WTC11 (cell line): ENCODE measurements around the gene TMEM235. TPM values are rescaled to one million over a fixed set of nuclear protein-coding genes. Genes with fewer than 3 reads are reported as not detected.
A peak's percentile ranks its signal among the peaks of the same experiment; 100 is the strongest.

Experiments
- ATAC-seq: fragments of 200-7000 bp; cut with Tn5 transposase; 2 replicates; pipeline ENCODE4 v1.10.0; 2021; ENCODE audit warnings: mild to moderate bottlenecking, moderate library complexity
- CTCF ChIA-PET: fragments of 300-600 bp; sonication (Branson Sonifier 250); formaldehyde crosslinking; loops from one replicate; lab custom pipeline; 2021; ENCODE audit warnings: antibody characterized with exemption; lab: Charles Lee
- POLR2A ChIA-PET: fragments of 350-600 bp; sonication (Branson Sonifier 250); formaldehyde crosslinking; loops from one replicate; lab custom pipeline; 2021; ENCODE audit warnings: antibody characterized with exemption; lab: Charles Lee
- DNase-seq: peaks from one replicate; pipeline ENCODE4 v3.0.0; 2021; ENCODE audit warnings: low spot score
- H3K27ac Mint-ChIP-seq: 2 replicates; pipeline ENCODE4 v1.8.0; 2021; ENCODE audit warnings: mixed read lengths
- H3K27me3 Mint-ChIP-seq: 2 replicates; pipeline ENCODE4 v1.8.0; 2021; ENCODE audit warnings: low read depth, mild to moderate bottlenecking, moderate library complexity, mixed read lengths
- H3K36me3 Mint-ChIP-seq: 2 replicates; pipeline ENCODE4 v1.8.0; 2021; ENCODE audit warnings: mixed read lengths
- H3K4me1 Mint-ChIP-seq: 2 replicates; pipeline ENCODE4 v1.8.0; 2022; ENCODE audit warnings: mixed read lengths
- H3K4me3 Mint-ChIP-seq: 2 replicates; pipeline ENCODE4 v1.8.0; 2021; ENCODE audit warnings: mild to moderate bottlenecking, moderate library complexity, mixed read lengths
- H3K9me3 Mint-ChIP-seq: 2 replicates; pipeline ENCODE4 v1.8.0; 2021; ENCODE audit warnings: mixed read lengths
- CREM ChIP-seq: sonication (generic); formaldehyde crosslinking; IDR thresholded peaks from 2 replicates; pipeline ENCODE4 v1.8.1; 2022; ENCODE audit warnings: mild to moderate bottlenecking, missing genetic modification reagents, moderate library complexity
- FOXP1 ChIP-seq: sonication (generic); formaldehyde crosslinking; IDR thresholded peaks from 2 replicates; pipeline ENCODE4 v1.8.0; 2022; ENCODE audit warnings: missing genetic modification reagents, mild to moderate bottlenecking, moderate library complexity, borderline replicate concordance
- GABPB1 ChIP-seq: sonication (generic); formaldehyde crosslinking; IDR thresholded peaks from 2 replicates; pipeline ENCODE4 v1.8.1; 2023; ENCODE audit warnings: mild to moderate bottlenecking, missing genetic modification reagents
- GRHL2 ChIP-seq: fragments of 250-450 bp; sonication (Bioruptor Pico); IDR thresholded peaks from 2 replicates; pipeline ENCODE4 v1.8.0; 2022; ENCODE audit warnings: mild to moderate bottlenecking, moderate library complexity; ENCODE audit not compliant: insufficient replicate concordance, severe bottlenecking
- GTF2I ChIP-seq: fragments of 250-450 bp; sonication (Bioruptor Pico); conservative IDR thresholded peaks from 2 replicates; pipeline ENCODE4 v1.4.0; 2021; ENCODE audit warnings: mild to moderate bottlenecking
- JAZF1 ChIP-seq: fragments of 250-450 bp; sonication (Bioruptor Pico); IDR thresholded peaks from 2 replicates; pipeline ENCODE4 v1.9.0; 2021; ENCODE audit warnings: moderate library complexity, mild to moderate bottlenecking, inconsistent platforms
- JUN ChIP-seq: sonication (generic); formaldehyde crosslinking; IDR thresholded peaks from 2 replicates; pipeline ENCODE4 v1.8.0; 2023; ENCODE audit warnings: mild to moderate bottlenecking, missing genetic modification reagents
- KAT7 ChIP-seq: sonication (generic); formaldehyde crosslinking; IDR thresholded peaks from 2 replicates; pipeline ENCODE4 v1.8.1; 2023; ENCODE audit warnings: missing genetic modification reagents, mild to moderate bottlenecking, borderline replicate concordance
- NFATC4 ChIP-seq: fragments of 250-450 bp; sonication (Bioruptor Pico); IDR thresholded peaks from 2 replicates; pipeline ENCODE4 v1.9.0; 2021; ENCODE audit warnings: mild to moderate bottlenecking
- NFE2L1 ChIP-seq: sonication (generic); formaldehyde crosslinking; IDR thresholded peaks from 2 replicates; pipeline ENCODE4 v1.8.1; 2023; ENCODE audit warnings: missing genetic modification reagents
- NFYB ChIP-seq: sonication (generic); formaldehyde crosslinking; conservative IDR thresholded peaks from 2 replicates; pipeline ENCODE4 v1.8.0; 2022; ENCODE audit warnings: low read depth, missing genetic modification reagents
- NR1H2 ChIP-seq: sonication (generic); formaldehyde crosslinking; IDR thresholded peaks from 2 replicates; pipeline ENCODE4 v1.9.0; 2021; ENCODE audit warnings: mild to moderate bottlenecking, moderate library complexity, missing genetic modification reagents
- NR3C1 ChIP-seq: sonication (generic); formaldehyde crosslinking; conservative IDR thresholded peaks from 2 replicates; pipeline ENCODE4 v1.8.1; 2023; ENCODE audit warnings: low read depth, mild to moderate bottlenecking, missing genetic modification reagents
- SMAD3 ChIP-seq: sonication (generic); formaldehyde crosslinking; IDR thresholded peaks from 2 replicates; pipeline ENCODE4 v1.8.0; 2022; ENCODE audit warnings: missing genetic modification reagents, mild to moderate bottlenecking, borderline replicate concordance
- TEAD1 ChIP-seq: sonication (generic); formaldehyde crosslinking; IDR thresholded peaks from 2 replicates; pipeline ENCODE4 v1.8.0; 2022; ENCODE audit warnings: mild to moderate bottlenecking, missing genetic modification reagents
- ZBTB21 ChIP-seq: sonication (generic); formaldehyde crosslinking; IDR thresholded peaks from 2 replicates; pipeline ENCODE4 v1.8.1; 2023; ENCODE audit warnings: mild to moderate bottlenecking, missing genetic modification reagents, borderline replicate concordance
- ZNF138 ChIP-seq: sonication (generic); formaldehyde crosslinking; conservative IDR thresholded peaks from 2 replicates; pipeline ENCODE4 v1.8.1; 2022; ENCODE audit warnings: mild to moderate bottlenecking, moderate library complexity, missing genetic modification reagents
- ZNF317 ChIP-seq: sonication (generic); formaldehyde crosslinking; IDR thresholded peaks from 2 replicates; pipeline ENCODE4 v1.8.1; 2023; ENCODE audit warnings: low read depth, mild to moderate bottlenecking, moderate library complexity, missing genetic modification reagents, borderline replicate concordance
- total RNA-seq: library from RNA; stranded (reverse); gene quantifications from 3 replicates; pipeline ENCODE4 v1.2.3, GENCODE V29; 2021
- TF ChIP-seq, protein P1 (sequence below): sonication (generic); formaldehyde crosslinking; conservative IDR thresholded peaks from 2 replicates; pipeline ENCODE4 v1.8.1; 2023; ENCODE audit warnings: mild to moderate bottlenecking, low read depth, missing genetic modification reagents, moderate library complexity
- TF ChIP-seq, protein P2 (sequence below): sonication (generic); formaldehyde crosslinking; IDR thresholded peaks from 2 replicates; pipeline ENCODE4 v1.8.0; 2022; ENCODE audit warnings: missing genetic modification reagents
- TF ChIP-seq, protein P3 (sequence below): fragments of 250-450 bp; sonication (Bioruptor Pico); IDR thresholded peaks from 2 replicates; pipeline ENCODE4 v1.9.0; 2021; ENCODE audit warnings: mild to moderate bottlenecking, borderline replicate concordance
- TF ChIP-seq, protein P4 (sequence below): sonication (generic); formaldehyde crosslinking; IDR thresholded peaks from 2 replicates; pipeline ENCODE4 v1.8.0; 2022; ENCODE audit warnings: mild to moderate bottlenecking, missing genetic modification reagents

TMEM235 gene
- total RNA-seq, 1 experiment from 2014 or later, result 0.24 TPM

DNA sequence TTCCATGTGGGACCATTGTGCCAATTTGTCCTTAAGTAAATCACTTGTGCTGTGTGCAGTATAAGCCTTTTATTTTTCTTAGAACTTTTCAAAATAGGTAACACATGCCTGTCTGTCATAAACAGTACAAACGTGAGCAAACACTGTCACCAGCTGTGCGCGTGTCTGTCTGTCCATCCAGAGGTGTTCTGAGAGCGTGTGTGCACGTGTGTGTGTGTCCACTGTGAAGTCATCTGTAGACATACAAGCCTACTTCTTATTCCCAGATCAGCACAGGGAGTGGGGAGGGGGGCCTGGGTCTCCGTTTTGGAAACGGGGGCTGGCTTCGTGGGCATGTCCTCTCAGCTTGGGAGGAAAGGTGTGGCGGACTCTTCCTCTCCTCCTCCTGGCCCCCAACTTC lies 9.4 kb downstream of the TMEM235 start:
- TF ChIP-seq ZNF138 (CRISPR knock-in tag) (no peak), CREM (CRISPR knock-in tag) (no peak), GRHL2 (CRISPR knock-in tag) (no peak), KAT7 (no peak)
- TF ChIP-seq, protein P1, sequence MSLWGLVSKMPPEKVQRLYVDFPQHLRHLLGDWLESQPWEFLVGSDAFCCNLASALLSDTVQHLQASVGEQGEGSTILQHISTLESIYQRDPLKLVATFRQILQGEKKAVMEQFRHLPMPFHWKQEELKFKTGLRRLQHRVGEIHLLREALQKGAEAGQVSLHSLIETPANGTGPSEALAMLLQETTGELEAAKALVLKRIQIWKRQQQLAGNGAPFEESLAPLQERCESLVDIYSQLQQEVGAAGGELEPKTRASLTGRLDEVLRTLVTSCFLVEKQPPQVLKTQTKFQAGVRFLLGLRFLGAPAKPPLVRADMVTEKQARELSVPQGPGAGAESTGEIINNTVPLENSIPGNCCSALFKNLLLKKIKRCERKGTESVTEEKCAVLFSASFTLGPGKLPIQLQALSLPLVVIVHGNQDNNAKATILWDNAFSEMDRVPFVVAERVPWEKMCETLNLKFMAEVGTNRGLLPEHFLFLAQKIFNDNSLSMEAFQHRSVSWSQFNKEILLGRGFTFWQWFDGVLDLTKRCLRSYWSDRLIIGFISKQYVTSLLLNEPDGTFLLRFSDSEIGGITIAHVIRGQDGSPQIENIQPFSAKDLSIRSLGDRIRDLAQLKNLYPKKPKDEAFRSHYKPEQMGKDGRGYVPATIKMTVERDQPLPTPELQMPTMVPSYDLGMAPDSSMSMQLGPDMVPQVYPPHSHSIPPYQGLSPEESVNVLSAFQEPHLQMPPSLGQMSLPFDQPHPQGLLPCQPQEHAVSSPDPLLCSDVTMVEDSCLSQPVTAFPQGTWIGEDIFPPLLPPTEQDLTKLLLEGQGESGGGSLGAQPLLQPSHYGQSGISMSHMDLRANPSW (CRISPR knock-in tag), result no peak
- TF ChIP-seq, all 79 proteins: peak for 0
- H3K4me1 Mint-ChIP-seq, result peaks cover 4% of the 10 kb centered on the region; the same call in 1 of the 2 replicates
- no peak overlapping the region for H3K27ac Mint-ChIP-seq
- H3K9me3 Mint-ChIP-seq, result peaks cover 9% of the 10 kb centered on the region
- H3K4me3 Mint-ChIP-seq, result no peak overlapping the region
- ChIA-PET CTCF (interaction anchor here (1.0 kb wide), 2 partner anchors 10 to 156 kb away, joined by 3 read pairs; no protein-coding TSS in a partner anchor), POLR2A (no interaction called here)
- peaks cover 3% of the 10 kb centered on the region; the same call in 1 of the 2 replicates for H3K36me3 Mint-ChIP-seq
- no peak for DNase-seq
- no peak for ATAC-seq
- no peaks in the 10 kb centered on the region for H3K27me3 Mint-ChIP-seq

DNA sequence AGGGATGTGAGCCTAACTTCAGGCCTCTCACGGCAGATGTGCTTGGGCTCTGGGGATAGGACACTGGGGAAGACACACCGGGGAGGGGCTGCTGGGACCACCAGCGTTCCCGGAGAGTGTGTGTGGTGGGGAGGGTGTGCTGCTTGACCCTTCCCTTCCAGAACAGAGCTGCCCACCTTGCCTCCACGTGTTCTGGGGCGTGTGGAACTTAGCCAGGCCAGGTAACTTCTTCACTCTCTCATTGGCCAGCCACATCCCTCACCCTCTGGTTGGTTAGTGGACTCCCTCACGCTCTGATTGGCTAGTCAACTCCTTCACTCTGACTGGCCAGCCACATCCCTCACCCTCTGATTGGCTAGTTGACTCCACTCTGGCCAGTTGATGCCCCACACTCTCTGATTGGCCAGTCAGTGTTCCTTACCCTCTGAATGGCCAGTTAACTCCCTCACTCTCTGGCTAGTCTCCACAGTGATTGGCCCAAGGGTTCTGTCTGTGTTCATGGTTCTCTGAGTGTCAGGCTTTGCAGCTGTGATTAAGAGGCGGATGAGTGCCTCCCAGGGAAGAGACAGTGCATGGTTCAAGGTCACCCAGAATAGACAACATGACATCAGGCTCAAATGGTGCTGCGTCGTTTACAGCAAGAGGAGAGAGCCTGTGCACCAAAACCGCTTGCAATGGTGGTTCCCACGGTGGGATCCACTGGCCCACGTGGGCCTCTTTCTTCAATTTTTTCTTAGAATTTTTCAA lies 10.0 kb downstream of the TMEM235 start:
- H3K36me3 Mint-ChIP-seq, result peaks cover 3% of the 10 kb centered on the region; the same call in 1 of the 2 replicates

DNA sequence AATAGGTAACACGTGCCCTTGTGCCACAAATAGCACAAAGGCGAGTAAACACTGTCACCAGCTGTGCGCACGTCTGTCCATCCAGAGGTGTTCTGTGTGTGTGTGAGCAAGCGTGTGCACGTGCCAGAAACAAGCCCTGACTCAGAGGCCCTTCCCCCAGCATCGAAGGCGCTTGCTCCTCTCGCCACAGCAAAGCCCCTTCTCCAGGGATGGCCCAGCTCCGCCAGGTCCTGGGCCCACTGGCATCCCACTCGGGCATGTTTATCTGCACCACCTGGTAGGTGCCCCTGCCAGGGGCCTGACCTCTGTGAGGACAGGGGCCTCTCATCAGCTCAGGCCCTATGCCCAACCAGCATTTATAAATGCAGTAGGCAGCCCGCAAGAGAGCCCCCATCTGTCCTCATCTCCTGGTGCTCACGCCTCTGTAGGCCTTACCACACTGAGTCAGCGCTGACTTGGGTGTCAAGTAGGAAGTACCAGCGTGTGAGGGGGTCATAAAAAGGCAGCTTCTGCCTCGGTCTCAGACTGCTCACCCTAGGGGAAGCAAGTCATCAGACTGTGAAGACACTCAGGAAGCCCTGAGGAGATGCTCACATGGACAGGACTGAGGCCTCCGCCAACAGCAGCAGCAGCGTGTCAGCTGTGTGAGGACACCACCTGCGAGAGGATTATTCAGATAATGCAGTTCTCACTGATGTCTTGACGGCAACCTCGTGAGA lies 10.8 kb downstream of the TMEM235 start:
- ATAC-seq (no peak), DNase-seq (no peak)
- POLR2A ChIA-PET, result no interaction called here
- Mint-ChIP-seq H3K27me3 (no peaks in the 10 kb centered on the region), H3K9me3 (peaks cover 9% of the 10 kb centered on the region), H3K4me3 (no peak overlapping the region), H3K4me1 (peaks cover 6% of the 10 kb centered on the region; the same call in 1 of the 2 replicates), H3K27ac (no peak overlapping the region), H3K36me3 (peaks cover 3% of the 10 kb centered on the region; the same call in 1 of the 2 replicates)
- CTCF ChIA-PET, result interaction anchor here (1.4 kb wide), 1 partner anchor 9 kb away, joined by 6 read pairs; no protein-coding TSS in a partner anchor
- TF ChIP-seq NFE2L1 (CRISPR knock-in tag), result no peak
- TF ChIP-seq, protein P2, sequence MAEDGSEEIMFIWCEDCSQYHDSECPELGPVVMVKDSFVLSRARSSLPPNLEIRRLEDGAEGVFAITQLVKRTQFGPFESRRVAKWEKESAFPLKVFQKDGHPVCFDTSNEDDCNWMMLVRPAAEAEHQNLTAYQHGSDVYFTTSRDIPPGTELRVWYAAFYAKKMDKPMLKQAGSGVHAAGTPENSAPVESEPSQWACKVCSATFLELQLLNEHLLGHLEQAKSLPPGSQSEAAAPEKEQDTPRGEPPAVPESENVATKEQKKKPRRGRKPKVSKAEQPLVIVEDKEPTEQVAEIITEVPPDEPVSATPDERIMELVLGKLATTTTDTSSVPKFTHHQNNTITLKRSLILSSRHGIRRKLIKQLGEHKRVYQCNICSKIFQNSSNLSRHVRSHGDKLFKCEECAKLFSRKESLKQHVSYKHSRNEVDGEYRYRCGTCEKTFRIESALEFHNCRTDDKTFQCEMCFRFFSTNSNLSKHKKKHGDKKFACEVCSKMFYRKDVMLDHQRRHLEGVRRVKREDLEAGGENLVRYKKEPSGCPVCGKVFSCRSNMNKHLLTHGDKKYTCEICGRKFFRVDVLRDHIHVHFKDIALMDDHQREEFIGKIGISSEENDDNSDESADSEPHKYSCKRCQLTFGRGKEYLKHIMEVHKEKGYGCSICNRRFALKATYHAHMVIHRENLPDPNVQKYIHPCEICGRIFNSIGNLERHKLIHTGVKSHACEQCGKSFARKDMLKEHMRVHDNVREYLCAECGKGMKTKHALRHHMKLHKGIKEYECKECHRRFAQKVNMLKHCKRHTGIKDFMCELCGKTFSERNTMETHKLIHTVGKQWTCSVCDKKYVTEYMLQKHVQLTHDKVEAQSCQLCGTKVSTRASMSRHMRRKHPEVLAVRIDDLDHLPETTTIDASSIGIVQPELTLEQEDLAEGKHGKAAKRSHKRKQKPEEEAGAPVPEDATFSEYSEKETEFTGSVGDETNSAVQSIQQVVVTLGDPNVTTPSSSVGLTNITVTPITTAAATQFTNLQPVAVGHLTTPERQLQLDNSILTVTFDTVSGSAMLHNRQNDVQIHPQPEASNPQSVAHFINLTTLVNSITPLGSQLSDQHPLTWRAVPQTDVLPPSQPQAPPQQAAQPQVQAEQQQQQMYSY (CRISPR knock-in tag), result no peak
- no peak for TF ChIP-seq FOXP1 (CRISPR knock-in tag)
- TF ChIP-seq JUN (CRISPR knock-in tag), result no peak
- TF ChIP-seq, protein P3, sequence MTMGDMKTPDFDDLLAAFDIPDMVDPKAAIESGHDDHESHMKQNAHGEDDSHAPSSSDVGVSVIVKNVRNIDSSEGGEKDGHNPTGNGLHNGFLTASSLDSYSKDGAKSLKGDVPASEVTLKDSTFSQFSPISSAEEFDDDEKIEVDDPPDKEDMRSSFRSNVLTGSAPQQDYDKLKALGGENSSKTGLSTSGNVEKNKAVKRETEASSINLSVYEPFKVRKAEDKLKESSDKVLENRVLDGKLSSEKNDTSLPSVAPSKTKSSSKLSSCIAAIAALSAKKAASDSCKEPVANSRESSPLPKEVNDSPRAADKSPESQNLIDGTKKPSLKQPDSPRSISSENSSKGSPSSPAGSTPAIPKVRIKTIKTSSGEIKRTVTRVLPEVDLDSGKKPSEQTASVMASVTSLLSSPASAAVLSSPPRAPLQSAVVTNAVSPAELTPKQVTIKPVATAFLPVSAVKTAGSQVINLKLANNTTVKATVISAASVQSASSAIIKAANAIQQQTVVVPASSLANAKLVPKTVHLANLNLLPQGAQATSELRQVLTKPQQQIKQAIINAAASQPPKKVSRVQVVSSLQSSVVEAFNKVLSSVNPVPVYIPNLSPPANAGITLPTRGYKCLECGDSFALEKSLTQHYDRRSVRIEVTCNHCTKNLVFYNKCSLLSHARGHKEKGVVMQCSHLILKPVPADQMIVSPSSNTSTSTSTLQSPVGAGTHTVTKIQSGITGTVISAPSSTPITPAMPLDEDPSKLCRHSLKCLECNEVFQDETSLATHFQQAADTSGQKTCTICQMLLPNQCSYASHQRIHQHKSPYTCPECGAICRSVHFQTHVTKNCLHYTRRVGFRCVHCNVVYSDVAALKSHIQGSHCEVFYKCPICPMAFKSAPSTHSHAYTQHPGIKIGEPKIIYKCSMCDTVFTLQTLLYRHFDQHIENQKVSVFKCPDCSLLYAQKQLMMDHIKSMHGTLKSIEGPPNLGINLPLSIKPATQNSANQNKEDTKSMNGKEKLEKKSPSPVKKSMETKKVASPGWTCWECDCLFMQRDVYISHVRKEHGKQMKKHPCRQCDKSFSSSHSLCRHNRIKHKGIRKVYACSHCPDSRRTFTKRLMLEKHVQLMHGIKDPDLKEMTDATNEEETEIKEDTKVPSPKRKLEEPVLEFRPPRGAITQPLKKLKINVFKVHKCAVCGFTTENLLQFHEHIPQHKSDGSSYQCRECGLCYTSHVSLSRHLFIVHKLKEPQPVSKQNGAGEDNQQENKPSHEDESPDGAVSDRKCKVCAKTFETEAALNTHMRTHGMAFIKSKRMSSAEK (CRISPR knock-in tag), result no peak
- TF ChIP-seq NR1H2 (CRISPR knock-in tag), result no peak
- no peak for TF ChIP-seq NFATC4 (CRISPR knock-in tag)
- no peak for TF ChIP-seq NR3C1 (CRISPR knock-in tag)
- TF ChIP-seq TEAD1 (CRISPR knock-in tag), result no peak
- TF ChIP-seq GTF2I (CRISPR knock-in tag), result no peak

More for the DNA sequence above, 10.0 kb downstream of the TMEM235 start:
- H3K9me3 Mint-ChIP-seq, result peaks cover 9% of the 10 kb centered on the region
- CTCF ChIA-PET, result interaction anchor here (1.4 kb wide), 1 partner anchor 10 kb away, joined by 6 read pairs; no protein-coding TSS in a partner anchor
- peak; percentile 88 for ATAC-seq
- DNase-seq, result no peak
- peaks cover 4% of the 10 kb centered on the region; the same call in 1 of the 2 replicates for H3K4me1 Mint-ChIP-seq
- no peaks in the 10 kb centered on the region for H3K27me3 Mint-ChIP-seq
- H3K27ac Mint-ChIP-seq, result peak overlapping the region; percentile 77; the same call in 1 of the 2 replicates
- no peak overlapping the region for H3K4me3 Mint-ChIP-seq
- TF ChIP-seq ZNF317 (no peak), ZBTB21 (CRISPR knock-in tag) (no peak), JAZF1 (no peak), NFYB (peak; percentile 99), GABPB1 (CRISPR knock-in tag) (peak; percentile 50), SMAD3 (CRISPR knock-in tag) (0 out of 2 replicates have a peak, but pooled peaks have one; percentile 47)
- TF ChIP-seq, protein P4, sequence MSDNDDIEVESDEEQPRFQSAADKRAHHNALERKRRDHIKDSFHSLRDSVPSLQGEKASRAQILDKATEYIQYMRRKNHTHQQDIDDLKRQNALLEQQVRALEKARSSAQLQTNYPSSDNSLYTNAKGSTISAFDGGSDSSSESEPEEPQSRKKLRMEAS (CRISPR knock-in tag), result peak; percentile 43; the same call in 1 of the 2 replicates
- TF ChIP-seq, all 79 proteins: peak for 4
- POLR2A ChIA-PET, result no interaction called here
